ENCODE results near the gene KLHDC7A.

KLHDC7A gene

DNA sequence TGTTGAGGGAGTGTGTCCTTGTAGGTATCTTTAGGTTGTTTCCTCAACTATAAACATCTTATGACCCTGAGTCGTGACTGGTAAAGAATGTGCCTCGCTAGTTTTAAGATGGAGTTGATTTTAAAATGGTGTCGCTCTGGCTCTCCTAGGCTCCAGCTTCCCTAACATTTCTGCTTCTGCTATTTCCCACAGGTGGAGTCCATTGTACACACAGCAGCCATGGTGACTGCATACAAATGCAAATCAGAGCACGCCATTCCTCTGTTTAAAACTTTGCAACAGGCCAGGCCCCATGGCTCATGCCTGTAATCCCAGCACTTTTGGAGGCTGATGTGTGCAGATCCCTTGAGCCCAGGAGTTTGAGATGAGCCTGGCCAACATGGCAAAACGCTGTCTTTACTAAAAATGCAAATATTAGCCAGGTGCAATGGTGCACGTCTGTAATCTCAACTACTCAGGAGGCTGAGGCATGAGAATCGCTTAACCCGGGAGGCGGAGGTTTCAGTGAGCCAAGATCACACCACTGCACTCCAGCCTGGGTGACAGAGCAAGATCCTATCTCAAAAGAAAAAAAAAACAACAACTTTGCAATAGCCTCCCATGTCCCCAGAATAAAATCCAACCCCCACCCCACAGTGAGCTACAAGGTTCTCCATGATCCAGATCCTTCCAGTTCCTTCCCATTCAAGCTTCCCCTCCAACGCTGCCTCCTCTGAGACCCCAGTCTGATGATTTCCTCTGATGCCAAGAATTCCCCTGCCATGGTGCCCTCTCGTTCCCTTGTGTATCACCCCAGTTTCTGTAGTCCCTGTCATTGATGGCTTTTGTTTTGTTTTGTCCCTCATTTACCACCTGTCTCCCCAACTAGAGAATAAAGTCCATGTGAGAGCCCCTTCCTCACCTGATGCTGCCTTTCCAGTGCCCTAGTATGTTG, 36.9 kb upstream of the KLHDC7A start:
- H3K27me3 ChIP-seq (ENCODE audit: control insufficient read depth in 1 of 2, insufficient read depth in 1 of 2, low read length in 2 of 2), result peaks cover 4% of the 10 kb centered on the region in 2 experiments
- no peak overlapping the region for H2BK5ac ChIP-seq (ENCODE audit: low read depth, low read length, poor library complexity, severe bottlenecking)
- no peak overlapping the region for H4K8ac ChIP-seq (ENCODE audit: low read length)
- no peak overlapping the region for H2BK15ac ChIP-seq (ENCODE audit: low read depth, poor library complexity, severe bottlenecking)
- H3K18ac ChIP-seq (ENCODE audit: low read depth in 1 of 2, low read length in 2 of 2), result no peak overlapping the region
- no peaks in the 10 kb centered on the region for H3K9me3 ChIP-seq (ENCODE audit: control insufficient read depth, low read length)
- no peak overlapping the region for H2BK120ac ChIP-seq (ENCODE audit: low read depth, low read length)
- no peak overlapping the region for H3K14ac ChIP-seq (ENCODE audit: low read length in 2 of 2)
- H2AK5ac ChIP-seq (ENCODE audit: low read length, severe bottlenecking), result no peak overlapping the region
- no peak overlapping the region for H3K4me3 ChIP-seq (ENCODE audit: insufficient read depth in 1 of 2, low read depth in 1 of 2, low read length in 2 of 2)
- H3K27ac ChIP-seq (ENCODE audit: low read length, poor library complexity, severe bottlenecking), result no peak overlapping the region
- no peak overlapping the region for H3K4ac ChIP-seq (ENCODE audit: low read depth in 1 of 2, low read length in 2 of 2)
- H3K36me3 ChIP-seq (ENCODE audit: control insufficient read depth in 1 of 2, insufficient read depth in 2 of 2, low read depth in 1 of 2, low read length in 2 of 2), result no peaks in the 10 kb centered on the region
- H2BK12ac ChIP-seq (ENCODE audit: low read length in 2 of 2), result no peak overlapping the region
- no peak overlapping the region for H3K23ac ChIP-seq (ENCODE audit: low read length in 2 of 2)
- H3K9ac ChIP-seq (ENCODE audit: low read length), result no peak overlapping the region
- peaks cover 2% of the 10 kb centered on the region for H3K4me1 ChIP-seq (ENCODE audit: control insufficient read depth, insufficient read depth, low read depth, low read length)
- no peak overlapping the region for H3K4me2 ChIP-seq (ENCODE audit: low read length, poor library complexity, severe bottlenecking)
- H4K91ac ChIP-seq (ENCODE audit: low read length), result no peak overlapping the region
- no peak overlapping the region for H2AFZ ChIP-seq (ENCODE audit: low read depth, low read length)
- no peaks in the 10 kb centered on the region for H3K79me1 ChIP-seq (replicated peaks; ENCODE audit: low read length, poor library complexity, severe bottlenecking)
- 74% methylated on average over 11 of the region's 11 CpGs for WGBS
- DNase-seq, result no peak

GRCh38 chr1:18444563-18444962, 36.2 kb upstream of the KLHDC7A start:
- Histone ChIP-seq H2BK120ac (ENCODE audit: low read depth, low read length) (no peak overlapping the region), H2BK12ac (ENCODE audit: low read length in 2 of 2) (no peak overlapping the region), H3K23ac (ENCODE audit: low read length in 2 of 2) (no peak overlapping the region), H4K91ac (ENCODE audit: low read length) (no peak overlapping the region), H2AFZ (ENCODE audit: low read depth, low read length) (no peak overlapping the region), H3K27ac (ENCODE audit: low read length, poor library complexity, severe bottlenecking) (no peak overlapping the region), H3K9me3 (ENCODE audit: control insufficient read depth, low read length) (no peaks in the 10 kb centered on the region), H3K36me3 (ENCODE audit: control insufficient read depth in 1 of 2, insufficient read depth in 2 of 2, low read depth in 1 of 2, low read length in 2 of 2) (no peaks in the 10 kb centered on the region), H3K4me1 (ENCODE audit: control insufficient read depth, insufficient read depth, low read depth, low read length) (peaks cover 2% of the 10 kb centered on the region), H3K9ac (ENCODE audit: low read length) (no peak overlapping the region), H3K18ac (ENCODE audit: low read depth in 1 of 2, low read length in 2 of 2) (no peak overlapping the region), H2AK5ac (ENCODE audit: low read length, severe bottlenecking) (no peak overlapping the region), H3K4me3 (ENCODE audit: insufficient read depth in 1 of 2, low read depth in 1 of 2, low read length in 2 of 2) (no peak overlapping the region), H3K27me3 (ENCODE audit: control insufficient read depth in 1 of 2, insufficient read depth in 1 of 2, low read length in 2 of 2) (peaks cover 4 to 7% of the 10 kb centered on the region in 2 experiments), H3K79me1 (replicated peaks; ENCODE audit: low read length, poor library complexity, severe bottlenecking) (no peaks in the 10 kb centered on the region), H3K14ac (ENCODE audit: low read length in 2 of 2) (no peak overlapping the region), H3K4ac (ENCODE audit: low read depth in 1 of 2, low read length in 2 of 2) (no peak overlapping the region), H2BK5ac (ENCODE audit: low read depth, low read length, poor library complexity, severe bottlenecking) (no peak overlapping the region), H4K8ac (ENCODE audit: low read length) (no peak overlapping the region), H3K4me2 (ENCODE audit: low read length, poor library complexity, severe bottlenecking) (no peak overlapping the region), H2BK15ac (ENCODE audit: low read depth, poor library complexity, severe bottlenecking) (no peak overlapping the region)
- DNase-seq, result no peak
- WGBS, result 64% methylated on average over 3 of the region's 3 CpGs

DNA sequence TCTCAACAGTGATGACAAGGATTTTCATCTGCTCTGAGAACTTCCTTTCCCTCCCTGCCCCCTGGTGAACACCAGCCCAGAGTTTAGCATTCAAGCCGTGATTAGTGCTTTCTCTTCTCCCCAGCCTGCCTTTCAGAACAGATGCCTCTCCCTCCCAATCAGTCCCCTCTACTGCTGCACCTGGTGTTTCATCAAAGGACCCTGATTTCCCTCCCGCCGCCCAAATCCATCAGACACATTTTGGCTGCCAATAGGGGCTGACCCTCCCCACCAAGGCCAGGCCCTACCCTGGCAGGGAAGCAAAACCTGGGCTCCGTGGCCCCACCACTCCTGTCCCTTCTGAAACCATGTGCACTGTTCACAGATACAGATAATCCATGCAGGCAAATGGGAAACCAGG, 34.0 kb upstream of the KLHDC7A start:
- H2BK5ac ChIP-seq (ENCODE audit: low read depth, low read length, poor library complexity, severe bottlenecking), result no peak overlapping the region
- H3K4me2 ChIP-seq (ENCODE audit: low read length, poor library complexity, severe bottlenecking), result no peak overlapping the region
- WGBS, result 57% methylated on average over 4 of the region's 4 CpGs
- H3K14ac ChIP-seq (ENCODE audit: low read length in 2 of 2), result no peak overlapping the region
- no peak overlapping the region for H3K27ac ChIP-seq (ENCODE audit: low read length, poor library complexity, severe bottlenecking)
- H3K27me3 ChIP-seq (ENCODE audit: control insufficient read depth in 1 of 2, insufficient read depth in 1 of 2, low read length in 2 of 2), result peaks cover 0 to 3% of the 10 kb centered on the region in 2 experiments
- no peak overlapping the region for H2AFZ ChIP-seq (ENCODE audit: low read depth, low read length)
- H2BK15ac ChIP-seq (ENCODE audit: low read depth, poor library complexity, severe bottlenecking), result no peak overlapping the region
- H3K4me3 ChIP-seq (ENCODE audit: insufficient read depth in 1 of 2, low read depth in 1 of 2, low read length in 2 of 2), result no peak overlapping the region
- DNase-seq, result no peak
- no peaks in the 10 kb centered on the region for H3K36me3 ChIP-seq (ENCODE audit: control insufficient read depth in 1 of 2, insufficient read depth in 2 of 2, low read depth in 1 of 2, low read length in 2 of 2)
- no peaks in the 10 kb centered on the region for H3K9me3 ChIP-seq (ENCODE audit: control insufficient read depth, low read length)
- peaks cover 2% of the 10 kb centered on the region for H3K4me1 ChIP-seq (ENCODE audit: control insufficient read depth, insufficient read depth, low read depth, low read length)
- no peak overlapping the region for H2AK5ac ChIP-seq (ENCODE audit: low read length, severe bottlenecking)
- H3K79me1 ChIP-seq (replicated peaks; ENCODE audit: low read length, poor library complexity, severe bottlenecking), result no peaks in the 10 kb centered on the region
- H4K8ac ChIP-seq (ENCODE audit: low read length), result no peak overlapping the region
- no peak overlapping the region for H2BK120ac ChIP-seq (ENCODE audit: low read depth, low read length)
- no peak overlapping the region for H3K23ac ChIP-seq (ENCODE audit: low read length in 2 of 2)
- H2BK12ac ChIP-seq (ENCODE audit: low read length in 2 of 2), result no peak overlapping the region
- no peak overlapping the region for H3K9ac ChIP-seq (ENCODE audit: low read length)
- no peak overlapping the region for H4K91ac ChIP-seq (ENCODE audit: low read length)
- H3K18ac ChIP-seq (ENCODE audit: low read depth in 1 of 2, low read length in 2 of 2), result no peak overlapping the region
- H3K4ac ChIP-seq (ENCODE audit: low read depth in 1 of 2, low read length in 2 of 2), result no peak overlapping the region

- Histone ChIP-seq H3K23ac (ENCODE audit: low read length in 2 of 2) (no peak overlapping the region), H4K91ac (ENCODE audit: low read length) (peak overlapping the region; percentile 9), H2BK15ac (ENCODE audit: low read depth, poor library complexity, severe bottlenecking) (no peak overlapping the region), H4K8ac (ENCODE audit: low read length) (no peak overlapping the region), H2BK120ac (ENCODE audit: low read depth, low read length) (no peak overlapping the region), H3K27ac (ENCODE audit: low read length, poor library complexity, severe bottlenecking) (no peak overlapping the region), H3K4me1 (ENCODE audit: control insufficient read depth, insufficient read depth, low read depth, low read length) (peaks cover 2% of the 10 kb centered on the region), H3K36me3 (ENCODE audit: control insufficient read depth in 1 of 2, insufficient read depth in 2 of 2, low read depth in 1 of 2, low read length in 2 of 2) (no peaks in the 10 kb centered on the region), H3K79me1 (replicated peaks; ENCODE audit: low read length, poor library complexity, severe bottlenecking) (no peaks in the 10 kb centered on the region), H2AFZ (ENCODE audit: low read depth, low read length) (no peak overlapping the region), H3K9me3 (ENCODE audit: control insufficient read depth, low read length) (no peaks in the 10 kb centered on the region), H2AK5ac (ENCODE audit: low read length, severe bottlenecking) (no peak overlapping the region), H3K4me3 (ENCODE audit: insufficient read depth in 1 of 2, low read depth in 1 of 2, low read length in 2 of 2) (no peak overlapping the region), H3K4ac (ENCODE audit: low read depth in 1 of 2, low read length in 2 of 2) (no peak overlapping the region), H2BK5ac (ENCODE audit: low read depth, low read length, poor library complexity, severe bottlenecking) (no peak overlapping the region), H3K9ac (ENCODE audit: low read length) (no peak overlapping the region), H3K14ac (ENCODE audit: low read length in 2 of 2) (no peak overlapping the region), H3K27me3 (ENCODE audit: control insufficient read depth in 1 of 2, insufficient read depth in 1 of 2, low read length in 2 of 2) (peaks cover 0 to 3% of the 10 kb centered on the region in 2 experiments), H2BK12ac (ENCODE audit: low read length in 2 of 2) (no peak overlapping the region), H3K4me2 (ENCODE audit: low read length, poor library complexity, severe bottlenecking) (no peak overlapping the region), H3K18ac (ENCODE audit: low read depth in 1 of 2, low read length in 2 of 2) (no peak overlapping the region)
- DNase-seq, result no peak
- 82% methylated on average over 12 of the region's 13 CpGs for WGBS
Observed at GRCh38 chr1:18447509-18448220, 33.1 kb upstream of the KLHDC7A start.
